ENCODE data around the gene OPTC. TPM values are rescaled to one million over a fixed set of nuclear protein-coding genes. Genes with fewer than 3 reads are reported as not detected.
A peak's percentile ranks its signal among the peaks of the same experiment; 100 is the strongest.

Gene OPTC
- total RNA-seq, 2 donors from 2014 or later = 0.26 to 0.42 TPM

DNA sequence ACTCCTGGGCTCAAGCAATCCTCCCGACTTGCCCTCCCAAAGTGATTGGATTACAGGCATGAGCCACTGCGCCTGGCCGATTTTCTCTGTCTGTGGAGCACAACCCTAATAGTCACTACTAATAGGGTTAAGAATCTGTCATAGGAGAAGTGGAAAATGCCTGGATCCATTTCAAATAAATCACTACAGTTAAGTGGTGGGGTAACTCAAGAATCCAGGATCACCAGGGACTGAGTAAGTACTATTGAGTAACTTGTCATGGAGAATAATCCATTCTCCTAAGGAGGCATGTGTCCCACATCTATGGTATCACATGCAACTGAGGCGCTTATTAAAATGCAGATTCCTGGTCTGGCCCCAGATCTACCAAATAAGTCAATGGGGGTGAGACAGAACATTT is 53.2 kb downstream of the OPTC start:
- Histone ChIP-seq H3K27me3 (ENCODE audit: control insufficient read depth, insufficient read depth, low read length, poor library complexity, severe bottlenecking) (no peaks in the 10 kb centered on the region), H3K9me3 (ENCODE audit: control insufficient read depth, low read length) (no peaks in the 10 kb centered on the region), H3K4me3 (ENCODE audit: low read length) (no peak overlapping the region), H3K36me3 (ENCODE audit: control insufficient read depth, insufficient read depth, low read length) (no peaks in the 10 kb centered on the region), H3K4me1 (ENCODE audit: control insufficient read depth, insufficient read depth, low read length) (no peaks in the 10 kb centered on the region), H3K9ac (ENCODE audit: extremely low read depth, low read length, poor library complexity, severe bottlenecking) (no peak overlapping the region), H3K27ac (ENCODE audit: low read depth, low read length) (no peak overlapping the region)
- 60 to 94% methylated on average over 1 to 4 of the region's 4 CpGs for WGBS, 2 experiments (ENCODE audit: insufficient coverage in 1 of 2, insufficient read length in 1 of 2)
- H3K4me3 Mint-ChIP-seq = no peak overlapping the region
- no peaks in the 10 kb centered on the region for H3K36me3 Mint-ChIP-seq (ENCODE audit: low read depth)
- no peak overlapping the region for H3K27ac Mint-ChIP-seq
- peaks cover 40% of the 10 kb centered on the region for H3K4me1 Mint-ChIP-seq
- DNase-seq = no peak
- no peak for TF ChIP-seq CTCF (conservative IDR thresholded peaks at IDR 0.05)
- H3K27me3 Mint-ChIP-seq (ENCODE audit: insufficient read depth) = no peaks in the 10 kb centered on the region
- no peaks in the 10 kb centered on the region for H3K9me3 Mint-ChIP-seq

GRCh38 chr1:203547771-203548421 is 53.9 kb downstream of the OPTC start:
- no peaks in the 10 kb centered on the region for H3K9me3 Mint-ChIP-seq
- no peaks in the 10 kb centered on the region for H3K4me1 ChIP-seq (ENCODE audit: control insufficient read depth, insufficient read depth, low read length)
- H3K9me3 ChIP-seq (ENCODE audit: control insufficient read depth, low read length) = no peaks in the 10 kb centered on the region
- no peak for DNase-seq
- H3K27me3 ChIP-seq (ENCODE audit: control insufficient read depth, insufficient read depth, low read length, poor library complexity, severe bottlenecking) = no peaks in the 10 kb centered on the region
- no peak overlapping the region for H3K4me3 ChIP-seq (ENCODE audit: low read length)
- H3K27ac ChIP-seq (ENCODE audit: low read depth, low read length) = no peak overlapping the region
- no peak for TF ChIP-seq CTCF (conservative IDR thresholded peaks at IDR 0.05)
- no peak overlapping the region for H3K27ac Mint-ChIP-seq
- H3K4me3 Mint-ChIP-seq = no peak overlapping the region
- no peaks in the 10 kb centered on the region for H3K27me3 Mint-ChIP-seq (ENCODE audit: insufficient read depth)
- no peaks in the 10 kb centered on the region for H3K36me3 ChIP-seq (ENCODE audit: control insufficient read depth, insufficient read depth, low read length)
- peaks cover 40% of the 10 kb centered on the region for H3K4me1 Mint-ChIP-seq
- no peaks in the 10 kb centered on the region for H3K36me3 Mint-ChIP-seq (ENCODE audit: low read depth)
- H3K9ac ChIP-seq (ENCODE audit: extremely low read depth, low read length, poor library complexity, severe bottlenecking) = no peak overlapping the region
- 90 to 93% methylated on average over 7 to 8 of the region's 8 CpGs for WGBS, 2 experiments (ENCODE audit: insufficient coverage in 1 of 2, insufficient read length in 1 of 2)

- no peak for DNase-seq
- Histone ChIP-seq H3K27ac (ENCODE audit: low read depth, low read length) (no peak overlapping the region), H3K4me3 (ENCODE audit: low read length) (no peak overlapping the region), H3K9me3 (ENCODE audit: control insufficient read depth, low read length) (no peaks in the 10 kb centered on the region), H3K9ac (ENCODE audit: extremely low read depth, low read length, poor library complexity, severe bottlenecking) (no peak overlapping the region), H3K4me1 (ENCODE audit: control insufficient read depth, insufficient read depth, low read length) (no peaks in the 10 kb centered on the region), H3K36me3 (ENCODE audit: control insufficient read depth, insufficient read depth, low read length) (no peaks in the 10 kb centered on the region), H3K27me3 (ENCODE audit: control insufficient read depth, insufficient read depth, low read length, poor library complexity, severe bottlenecking) (no peaks in the 10 kb centered on the region)
- WGBS, 2 experiments (ENCODE audit: insufficient coverage in 1 of 2, insufficient read length in 1 of 2) = 83 to 100% methylated on average over 1 to 2 of the region's 2 CpGs
- H3K4me1 Mint-ChIP-seq = peaks cover 40% of the 10 kb centered on the region
- TF ChIP-seq CTCF (conservative IDR thresholded peaks at IDR 0.05) = no peak
- no peaks in the 10 kb centered on the region for H3K36me3 Mint-ChIP-seq (ENCODE audit: low read depth)
- peak overlapping the region; percentile 37 for H3K27ac Mint-ChIP-seq
- H3K27me3 Mint-ChIP-seq (ENCODE audit: insufficient read depth) = no peaks in the 10 kb centered on the region
- H3K4me3 Mint-ChIP-seq = no peak overlapping the region
- no peaks in the 10 kb centered on the region for H3K9me3 Mint-ChIP-seq
Observed at GRCh38 chr1:203548892-203549291, 54.9 kb downstream of the OPTC start.
